Smooth muscle cell (in vitro differentiated cells): ENCODE data around the gene WFDC9. TPM values are rescaled to one million over a fixed set of nuclear protein-coding genes. Genes with fewer than 3 reads are reported as not detected.
A peak's percentile ranks its signal among the peaks of the same experiment; 100 is the strongest.

Experiments
- DNase-seq: peaks from one replicate; lab custom pipeline; 2025; ENCODE audit not compliant: unreplicated experiment; lab: John Stamatoyannopoulos, UW
- H2AFZ ChIP-seq: fragments of 200-600 bp; sonication (generic); 2 replicates; pipeline ENCODE4 v1.6.0; 2016; ENCODE audit warnings: antibody characterized with exemption, low read depth, mild to moderate bottlenecking
- H3F3A ChIP-seq: fragments of 200-600 bp; sonication (generic); 2 replicates; pipeline ENCODE4 v1.6.0; 2017; ENCODE audit warnings: antibody characterized with exemption, low read depth
- H3K27ac ChIP-seq: fragments of 200-600 bp; sonication (generic); 2 replicates; pipeline ENCODE4 v1.5.1; 2016; ENCODE audit warnings: low read depth, mild to moderate bottlenecking
- H3K27me3 ChIP-seq: fragments of 200-600 bp; sonication (generic); 2 replicates; pipeline ENCODE4 v1.6.1; 2016; ENCODE audit warnings: low read depth, mild to moderate bottlenecking
- H3K36me3 ChIP-seq: fragments of 200-600 bp; sonication (generic); 2 replicates; pipeline ENCODE4 v1.5.1; 2016; ENCODE audit warnings: low read depth
- H3K4me1 ChIP-seq: fragments of 200-600 bp; sonication (generic); 2 replicates; pipeline ENCODE4 v1.5.1; 2016; ENCODE audit warnings: low read depth
- H3K4me2 ChIP-seq: fragments of 200-600 bp; sonication (generic); 2 replicates; pipeline ENCODE4 v1.6.0; 2016; ENCODE audit warnings: mild to moderate bottlenecking
- H3K4me3 ChIP-seq: fragments of 200-600 bp; sonication (generic); 2 replicates; pipeline ENCODE4 v1.5.1; 2016; ENCODE audit warnings: mild to moderate bottlenecking
- H3K79me2 ChIP-seq: fragments of 200-600 bp; sonication (generic); 2 replicates; pipeline ENCODE4 v1.6.0; 2016; ENCODE audit warnings: low read depth, mild to moderate bottlenecking
- H3K9ac ChIP-seq: fragments of 200-600 bp; sonication (generic); 2 replicates; pipeline ENCODE4 v1.6.0; 2016; ENCODE audit warnings: low read depth
- H3K9me3 ChIP-seq: fragments of 200-600 bp; sonication (generic); replicated peaks from 2 replicates; pipeline ENCODE4 v1.5.1; 2016; ENCODE audit warnings: low read depth
- H4K20me1 ChIP-seq: fragments of 200-600 bp; sonication (generic); 2 replicates; pipeline ENCODE4 v1.6.0; 2016; ENCODE audit warnings: low read depth
- CTCF ChIP-seq: fragments of 200-600 bp; sonication (generic); IDR thresholded peaks from 2 replicates; pipeline ENCODE4 v1.5.1; 2017; ENCODE audit warnings: borderline replicate concordance, mild to moderate bottlenecking, antibody characterized with exemption; ENCODE audit not compliant: insufficient read depth, poor library complexity, severe bottlenecking
- WGBS: methylation state at CpG from one replicate; pipeline ENCODE4 v1.1.7; 2016; ENCODE audit warnings: low lambda C conversion rate; 5-methylcytosine and 5-hydroxymethylcytosine counted together
- polyA plus RNA-seq: library from polyadenylated mRNA; unstranded; fragments of >200 nt; fragmentation: Nextera tagmentation; extraction: Ambion mirVana; gene quantifications from 2 replicates; pipeline ENCODE4 v1.2.1, GENCODE V29; 2016
- total RNA-seq: library from RNA; depleted of rRNA; stranded (reverse); fragments of >200 nt; gene quantifications from 2 replicates; pipeline ENCODE4 v1.2.3, GENCODE V29; 2014

Gene WFDC9
- total and polyA plus RNA-seq, 2 experiments from 2014 or later, result not detected

- H3K79me2 ChIP-seq, result no peaks in the 10 kb centered on the region
- H3K4me2 ChIP-seq, result peak within 1 kb of the TSS; percentile 80
- no peaks in the 10 kb centered on the region for H4K20me1 ChIP-seq
- H3K27me3 ChIP-seq, result no peaks in the 10 kb centered on the region
- TF ChIP-seq CTCF, result peak; percentile 59
- H3K4me3 ChIP-seq, result no peak within 1 kb of the TSS
- H3K9me3 ChIP-seq, result no peaks in the 10 kb centered on the region
- H3K27ac ChIP-seq, result no peak within 1 kb of the TSS
- DNase-seq, result no peak
- H3K36me3 ChIP-seq, result no peaks in the 10 kb centered on the region
- 13% methylated on average over 9 of the region's 9 CpGs for WGBS
- H3K9ac ChIP-seq, result no peak within 1 kb of the TSS
- H2AFZ ChIP-seq, result peak within 1 kb of the TSS; percentile 44
- H3F3A ChIP-seq, result no peaks in the 10 kb centered on the region
- H3K4me1 ChIP-seq, result peaks cover 4% of the 10 kb centered on the region
Observed at GRCh38 chr20:45629496-45630100, 1.5 kb downstream of the WFDC9 start, which contains the start of gene WFDC10A. WFDC10A (plus strand) TSS chr20:45629739; CDS start chr20:45629814, 75 bp downstream.

GRCh38 chr20:45626540-45626939 lies 4.5 kb downstream of the WFDC9 start:
- Histone ChIP-seq H3K36me3 (no peaks in the 10 kb centered on the region), H3F3A (no peaks in the 10 kb centered on the region), H3K9ac (no peak overlapping the region), H3K79me2 (no peaks in the 10 kb centered on the region), H3K27ac (no peak overlapping the region), H2AFZ (no peak overlapping the region), H3K4me3 (no peak overlapping the region), H3K4me2 (no peak overlapping the region), H4K20me1 (no peaks in the 10 kb centered on the region), H3K9me3 (no peaks in the 10 kb centered on the region), H3K4me1 (peaks cover 4% of the 10 kb centered on the region), H3K27me3 (no peaks in the 10 kb centered on the region)
- WGBS, result 87% methylated on average over 2 of the region's 2 CpGs
- DNase-seq, result no peak
- TF ChIP-seq CTCF, result no peak

- WGBS, result 91% methylated on average over 2 of the region's 2 CpGs
- Histone ChIP-seq H3K4me2 (no peak overlapping the region), H3K4me3 (no peak overlapping the region), H3K4me1 (no peaks in the 10 kb centered on the region), H3K79me2 (no peaks in the 10 kb centered on the region), H3F3A (no peaks in the 10 kb centered on the region), H3K27ac (no peak overlapping the region), H3K9me3 (no peaks in the 10 kb centered on the region), H4K20me1 (no peaks in the 10 kb centered on the region), H2AFZ (no peak overlapping the region), H3K27me3 (no peaks in the 10 kb centered on the region), H3K9ac (no peak overlapping the region), H3K36me3 (no peaks in the 10 kb centered on the region)
- TF ChIP-seq CTCF, result no peak
- DNase-seq, result no peak
Observed at GRCh38 chr20:45621593-45621992, 9.5 kb downstream of the WFDC9 start.

- no peak for TF ChIP-seq CTCF
- no peaks in the 10 kb centered on the region for H3F3A ChIP-seq
- H3K36me3 ChIP-seq, result no peaks in the 10 kb centered on the region
- no peaks in the 10 kb centered on the region for H3K79me2 ChIP-seq
- H3K9me3 ChIP-seq, result no peaks in the 10 kb centered on the region
- no peak overlapping the region for H3K4me2 ChIP-seq
- H3K27ac ChIP-seq, result no peak overlapping the region
- no peak overlapping the region for H2AFZ ChIP-seq
- no peak for DNase-seq
- no peaks in the 10 kb centered on the region for H3K27me3 ChIP-seq
- no peak overlapping the region for H3K9ac ChIP-seq
- H3K4me3 ChIP-seq, result no peak overlapping the region
- 94% methylated on average over 2 of the region's 2 CpGs for WGBS
- no peaks in the 10 kb centered on the region for H3K4me1 ChIP-seq
- H4K20me1 ChIP-seq, result no peaks in the 10 kb centered on the region
Observed at GRCh38 chr20:45617591-45617990, 13.5 kb downstream of the WFDC9 start.
